Right atrium auricular region (tissue), 2 donors: ENCODE measurements around the gene ZBED4. TPM values are rescaled to one million over a fixed set of nuclear protein-coding genes. Genes with fewer than 3 reads are reported as not detected.

Experiments
- DNase-seq: peaks from one replicate; pipeline ENCODE4 v3.0.0-alpha.2; 2019; ENCODE audit warnings: low spot score
- H3K27ac ChIP-seq, 2 donors: fragments of 200-600 bp; sonication (generic); 1 replicate in 1 of 2; 2 replicates in 1 of 2; pipeline ENCODE4 v1.5.1; 2016 to 2019
- H3K27me3 ChIP-seq, 2 donors: fragments of 200-600 bp; sonication (generic); one replicate each; pipeline versions ENCODE4 v1.5.1 to v1.6.0; 2017 to 2019
- H3K36me3 ChIP-seq: fragments of 200-600 bp; sonication (generic); one replicate; pipeline ENCODE4 v1.5.1; 2016
- H3K4me1 ChIP-seq, 2 donors: fragments of 200-600 bp; sonication (generic); one replicate each; pipeline versions ENCODE4 v1.5.1 to v1.6.0; 2017 to 2019
- H3K4me3 ChIP-seq, 2 donors: fragments of 200-600 bp; sonication (generic); 1 replicate in 1 of 2; 2 replicates in 1 of 2; pipeline ENCODE4 v1.5.1; 2017 to 2019; ENCODE audit warnings: mild to moderate bottlenecking in 1 of 2, moderate library complexity in 1 of 2
- H3K9me3 ChIP-seq, 2 donors: fragments of 200-600 bp; sonication (generic); one replicate each; pipeline ENCODE4 v1.5.1; 2019
- CTCF ChIP-seq, 2 donors: fragments of 200-600 bp; sonication (generic); IDR thresholded peaks; one replicate each; pipeline ENCODE4 v1.5.1; 2019; ENCODE audit warnings: antibody characterized with exemption in 2 of 2
- total RNA-seq, 2 donors: library from RNA; depleted of rRNA; stranded (reverse); fragments of >200 nt; gene quantifications; one replicate each; pipeline ENCODE4 v1.1.0, GENCODE V29; 2016

Gene ZBED4
- total RNA-seq, 2 donors from 2014 or later: 3.7 to 6.6 TPM

DNA sequence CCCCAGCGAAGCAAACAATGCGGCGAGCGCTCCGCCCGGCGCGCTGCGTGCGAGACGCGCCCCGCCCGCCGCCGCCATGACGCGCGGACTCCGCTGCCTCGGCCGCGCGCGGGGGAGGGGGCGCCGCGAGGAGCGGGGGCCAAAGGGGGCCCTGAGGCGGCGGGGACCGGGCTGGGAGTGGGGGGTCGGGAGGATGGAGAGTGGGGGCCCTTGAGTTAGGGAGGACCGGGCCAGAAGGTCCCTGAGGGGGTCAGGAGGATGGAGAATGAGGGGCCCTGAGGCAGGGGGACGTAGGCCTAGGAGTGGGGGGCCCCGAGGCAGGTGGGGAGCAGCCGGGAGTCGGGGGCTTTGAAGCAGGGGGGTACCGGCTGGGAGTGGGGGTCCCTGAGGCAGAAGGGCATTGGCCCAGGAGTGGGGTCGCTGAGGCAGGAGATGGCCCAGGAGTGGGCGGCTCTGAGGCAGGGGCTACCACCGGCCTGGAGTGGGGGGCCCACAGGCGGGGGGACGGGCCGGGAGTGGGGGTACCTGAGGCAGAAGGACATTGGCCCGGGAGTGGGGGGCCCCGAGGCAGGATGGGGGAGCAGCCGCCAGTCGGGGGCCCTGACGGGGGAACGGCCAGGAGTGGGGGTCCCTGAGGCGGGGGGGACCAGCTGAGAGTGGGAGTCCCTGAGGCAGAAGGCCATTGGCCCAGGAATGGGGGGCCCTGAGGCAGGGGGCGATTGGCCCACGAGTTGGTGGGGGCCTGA is 25.6 kb upstream of the ZBED4 start, which contains the start of gene BRD1:
BRD1 (minus strand) TSS at position 21 of the 746 bp plus-strand sequence. CDS start 3,556 bp downstream, outside the sequence.
- Histone ChIP-seq H3K27me3 (no peaks in the 10 kb centered on the region), H3K4me3 (peak within 1 kb of the TSS; percentile 71 to 78), H3K36me3 (peaks cover 11% of the 10 kb centered on the region), H3K27ac (peak within 1 kb of the TSS; percentile 83 to 87), H3K4me1 (peaks cover 0 to 32% of the 10 kb centered on the region in 2 donors), H3K9me3 (no peaks in the 10 kb centered on the region)
- DNase-seq: no peak
- no peak for TF ChIP-seq CTCF (IDR thresholded peaks at IDR 0.05)

- H3K4me3 ChIP-seq: no peak overlapping the region
Observed at GRCh38 chr22:49828599-49828965, 25.1 kb upstream of the ZBED4 start.

GRCh38 chr22:49829044-49829853 is 24.4 kb upstream of the ZBED4 start:
- Histone ChIP-seq H3K27ac (no peak overlapping the region), H3K4me1 (peaks cover 0 to 30% of the 10 kb centered on the region in 2 donors), H3K27me3 (no peaks in the 10 kb centered on the region), H3K36me3 (no peaks in the 10 kb centered on the region), H3K4me3 (no peak overlapping the region), H3K9me3 (no peaks in the 10 kb centered on the region)
- no peak for DNase-seq
- no peak for TF ChIP-seq CTCF (IDR thresholded peaks at IDR 0.05)

More at GRCh38 chr22:49828599-49828965, 25.1 kb upstream of the ZBED4 start:
- Histone ChIP-seq H3K36me3 (peaks cover 5% of the 10 kb centered on the region), H3K27me3 (no peaks in the 10 kb centered on the region), H3K27ac (no peak overlapping the region), H3K9me3 (no peaks in the 10 kb centered on the region), H3K4me1 (peaks cover 0 to 32% of the 10 kb centered on the region in 2 donors)
- no peak for DNase-seq
- no peak for TF ChIP-seq CTCF (IDR thresholded peaks at IDR 0.05)

DNA sequence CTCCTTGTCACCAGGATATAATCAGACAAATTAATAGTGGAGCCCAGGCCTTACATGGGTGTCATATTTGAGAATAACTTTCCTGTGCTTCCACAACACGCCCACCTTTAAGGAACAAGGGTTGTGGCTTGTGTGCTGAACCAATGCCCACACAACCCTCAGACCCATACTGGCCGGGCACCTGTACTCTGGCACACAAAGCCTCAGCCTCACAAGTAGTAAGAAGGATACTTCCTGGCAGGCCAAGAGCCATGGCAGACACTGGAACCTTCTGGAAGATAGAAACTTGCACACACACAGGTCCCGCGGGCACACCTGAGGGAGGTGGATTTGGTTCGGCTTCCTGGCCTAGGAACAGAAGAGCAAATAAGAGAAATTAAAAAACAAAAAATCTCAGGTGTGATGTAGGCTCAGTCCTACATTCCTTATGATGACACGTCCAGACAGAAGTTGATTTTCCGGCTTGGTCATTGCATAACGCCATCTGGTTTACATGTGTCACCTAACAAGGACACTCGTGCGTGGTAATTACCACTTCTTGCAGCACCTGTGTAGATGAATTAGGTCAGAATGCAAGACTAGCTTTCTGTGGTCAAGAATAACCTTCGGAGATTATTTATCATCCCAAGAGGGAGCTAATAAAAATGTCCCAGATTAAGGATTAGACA is 20.2 kb upstream of the ZBED4 start:
- no peak for TF ChIP-seq CTCF (IDR thresholded peaks at IDR 0.05)

GRCh38 chr22:49838771-49839717 is 14.6 kb upstream of the ZBED4 start:
- no peak overlapping the region for H3K4me3 ChIP-seq
- H3K27me3 ChIP-seq: no peaks in the 10 kb centered on the region
- no peaks in the 10 kb centered on the region for H3K9me3 ChIP-seq
- no peak for TF ChIP-seq CTCF (IDR thresholded peaks at IDR 0.05)
- no peaks in the 10 kb centered on the region for H3K4me1 ChIP-seq
- H3K36me3 ChIP-seq: no peaks in the 10 kb centered on the region
- no peak overlapping the region for H3K27ac ChIP-seq
- no peak for DNase-seq

More for the DNA sequence above, 20.2 kb upstream of the ZBED4 start:
- no peak for DNase-seq
- Histone ChIP-seq H3K9me3 (no peaks in the 10 kb centered on the region), H3K36me3 (no peaks in the 10 kb centered on the region), H3K27me3 (no peaks in the 10 kb centered on the region), H3K4me3 (no peak overlapping the region), H3K4me1 (no peaks in the 10 kb centered on the region), H3K27ac (no peak overlapping the region)
